B cell (primary cell): ENCODE measurements around the gene FASTK.

Experiments
- EZH2 ChIP-seq: IDR thresholded peaks from 2 replicates; pipeline ENCODE4 v1.6.1; 2012; ENCODE audit warnings: borderline replicate concordance, low read depth, mild to moderate bottlenecking, moderate library complexity, low read length; ENCODE audit not compliant: insufficient read depth, poor library complexity, severe bottlenecking
- TF ChIP-seq, protein P1 (sequence below): fragments of 200-600 bp; IDR thresholded peaks from one replicate; pipeline ENCODE4 v1.8.0; 2022; ENCODE audit warnings: antibody characterized with exemption, mild to moderate bottlenecking

DNA sequence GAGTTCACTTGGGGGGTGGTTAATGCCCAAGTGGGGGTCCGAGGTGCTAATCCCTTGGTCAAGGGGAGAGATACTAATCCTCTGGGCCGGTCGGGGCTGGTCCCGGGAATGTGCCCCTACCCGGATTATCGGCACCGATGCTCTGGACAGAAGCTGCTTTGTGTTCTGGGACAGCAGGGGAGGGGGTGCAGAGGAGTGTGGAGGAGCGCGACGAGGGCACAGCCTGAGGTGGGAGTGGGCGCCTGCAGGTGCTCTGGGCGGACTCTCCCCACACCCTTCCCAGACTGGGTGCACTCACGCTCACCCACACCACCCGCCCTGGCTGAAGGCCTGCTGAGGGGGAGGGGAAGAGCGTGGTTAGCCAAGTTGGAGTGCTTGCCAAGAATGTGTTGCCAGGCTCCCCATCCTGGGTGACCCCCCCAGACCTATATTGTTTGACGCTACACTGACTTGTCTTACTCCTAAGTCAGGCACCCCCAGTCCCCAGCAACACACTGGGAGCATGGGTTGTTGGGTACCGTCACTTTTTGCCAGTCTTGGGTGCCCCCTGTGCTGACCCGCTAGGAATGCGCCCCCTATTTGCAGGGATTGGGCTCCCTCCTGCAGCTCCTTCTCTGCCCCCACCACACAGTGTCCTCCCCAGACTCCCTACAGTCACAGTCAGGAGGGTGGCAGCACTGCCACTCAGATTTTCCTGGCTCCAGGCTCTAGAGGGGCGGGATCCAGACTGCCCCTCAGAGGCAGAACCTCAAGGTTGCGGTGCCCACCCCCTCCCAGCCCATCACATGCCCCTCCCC, 20.0 kb downstream of the FASTK start:
- TF ChIP-seq, protein P1, sequence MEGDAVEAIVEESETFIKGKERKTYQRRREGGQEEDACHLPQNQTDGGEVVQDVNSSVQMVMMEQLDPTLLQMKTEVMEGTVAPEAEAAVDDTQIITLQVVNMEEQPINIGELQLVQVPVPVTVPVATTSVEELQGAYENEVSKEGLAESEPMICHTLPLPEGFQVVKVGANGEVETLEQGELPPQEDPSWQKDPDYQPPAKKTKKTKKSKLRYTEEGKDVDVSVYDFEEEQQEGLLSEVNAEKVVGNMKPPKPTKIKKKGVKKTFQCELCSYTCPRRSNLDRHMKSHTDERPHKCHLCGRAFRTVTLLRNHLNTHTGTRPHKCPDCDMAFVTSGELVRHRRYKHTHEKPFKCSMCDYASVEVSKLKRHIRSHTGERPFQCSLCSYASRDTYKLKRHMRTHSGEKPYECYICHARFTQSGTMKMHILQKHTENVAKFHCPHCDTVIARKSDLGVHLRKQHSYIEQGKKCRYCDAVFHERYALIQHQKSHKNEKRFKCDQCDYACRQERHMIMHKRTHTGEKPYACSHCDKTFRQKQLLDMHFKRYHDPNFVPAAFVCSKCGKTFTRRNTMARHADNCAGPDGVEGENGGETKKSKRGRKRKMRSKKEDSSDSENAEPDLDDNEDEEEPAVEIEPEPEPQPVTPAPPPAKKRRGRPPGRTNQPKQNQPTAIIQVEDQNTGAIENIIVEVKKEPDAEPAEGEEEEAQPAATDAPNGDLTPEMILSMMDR = no peak
- TF ChIP-seq EZH2 = no peak
